HepG2 (cell line): ENCODE results near the gene ALCAM. TPM values are rescaled to one million over a fixed set of nuclear protein-coding genes. Genes with fewer than 3 reads are reported as not detected.

ENCODE experiments used
- IRX3 ChIP-seq: sonication (generic); formaldehyde crosslinking; IDR thresholded peaks from 2 replicates; pipeline ENCODE4 v1.8.1; 2023; ENCODE audit warnings: mild to moderate bottlenecking, low read depth, missing genetic modification reagents, borderline replicate concordance
- KDM3A ChIP-seq: IDR thresholded peaks from 2 replicates; pipeline ENCODE4 v1.6.1; 2018; ENCODE audit warnings: low read depth, missing compliant biosample characterization
- MATR3 ChIP-seq: sonication (generic); formaldehyde crosslinking; IDR thresholded peaks from 2 replicates; pipeline ENCODE4 v1.4.0; 2020; ENCODE audit warnings: missing genetic modification reagents
- ZFP37 ChIP-seq: sonication (generic); formaldehyde crosslinking; IDR thresholded peaks from 2 replicates; pipeline ENCODE4 v1.4.0; 2020; ENCODE audit warnings: missing genetic modification reagents, borderline replicate concordance
- ZNF335 ChIP-seq: sonication (generic); formaldehyde crosslinking; IDR thresholded peaks from 2 replicates; pipeline ENCODE4 v1.4.0; 2020; ENCODE audit warnings: missing genetic modification reagents
- ZNF574 ChIP-seq: sonication (generic); formaldehyde crosslinking; IDR thresholded peaks from 2 replicates; pipeline ENCODE4 v1.4.0; 2020; ENCODE audit warnings: missing genetic modification reagents
- ZNF7 ChIP-seq: IDR thresholded peaks from 2 replicates; pipeline ENCODE4 v1.6.1; 2016; ENCODE audit warnings: missing biosample characterization, missing genetic modification reagents
- ZNF747 ChIP-seq: sonication (generic); formaldehyde crosslinking; IDR thresholded peaks from 2 replicates; pipeline ENCODE4 v1.8.1; 2023; ENCODE audit warnings: missing genetic modification reagents, mild to moderate bottlenecking, borderline replicate concordance
- ZUFSP ChIP-seq: sonication (generic); formaldehyde crosslinking; IDR thresholded peaks from 2 replicates; pipeline ENCODE4 v1.9.0; 2021; ENCODE audit warnings: missing genetic modification reagents, mild to moderate bottlenecking, borderline replicate concordance
- polyA plus RNA-seq, 8 experiments: library from polyadenylated mRNA; depleted of rRNA in 3 of 8; stranded (reverse) in 7 of 8; unstranded in 1 of 8; fragments of >200 nt; fragmentation: Illumina TruSeq in 4 of 8; extraction: Trizol in 4 of 8; gene quantifications; 2 replicates each; pipeline versions ENCODE4 v1.2.1 to v1.2.3, GENCODE V29; 2011 to 2016; ENCODE audit warnings: low read depth in 4 of 8, missing spikeins in 1 of 8, mixed read lengths in 1 of 8; ENCODE audit not compliant: insufficient read depth in 1 of 8
- total RNA-seq, 5 experiments: library from RNA; depleted of rRNA; stranded (reverse); fragments of >200 nt; fragmentation: Illumina TruSeq; extraction: Trizol; gene quantifications; 2 replicates each; pipeline ENCODE4 v1.2.3, GENCODE V29; 2016; ENCODE audit warnings: low read depth in 1 of 5

Gene ALCAM
- total and polyA plus RNA-seq, 2 of the 13 experiments (the other 11 are each of a cell fraction or from before 2014, with no cell fraction given), result 26.0 to 33.1 TPM

GRCh38 chr3:105616374-105617121 is 249.8 kb downstream of the ALCAM start (continued):
- TF ChIP-seq ZNF574 (CRISPR knock-in tag), result no peak
- no peak for TF ChIP-seq ZFP37 (CRISPR knock-in tag)
- no peak for TF ChIP-seq ZNF335
- no peak for TF ChIP-seq ZNF747 (CRISPR knock-in tag)
- no peak for TF ChIP-seq ZUFSP (CRISPR knock-in tag)
- no peak for TF ChIP-seq ZNF7 (CRISPR knock-in tag)
- no peak for TF ChIP-seq IRX3 (CRISPR knock-in tag)
- TF ChIP-seq MATR3 (CRISPR knock-in tag), result no peak
- TF ChIP-seq KDM3A (CRISPR knock-in tag), result no peak
